ENCODE data around the gene PLCB4.

- no peak for TF ChIP-seq EZH2 (IDR thresholded peaks at IDR 0.05; ENCODE audit: low read length, missing control alignments)
- TF ChIP-seq, protein P1, sequence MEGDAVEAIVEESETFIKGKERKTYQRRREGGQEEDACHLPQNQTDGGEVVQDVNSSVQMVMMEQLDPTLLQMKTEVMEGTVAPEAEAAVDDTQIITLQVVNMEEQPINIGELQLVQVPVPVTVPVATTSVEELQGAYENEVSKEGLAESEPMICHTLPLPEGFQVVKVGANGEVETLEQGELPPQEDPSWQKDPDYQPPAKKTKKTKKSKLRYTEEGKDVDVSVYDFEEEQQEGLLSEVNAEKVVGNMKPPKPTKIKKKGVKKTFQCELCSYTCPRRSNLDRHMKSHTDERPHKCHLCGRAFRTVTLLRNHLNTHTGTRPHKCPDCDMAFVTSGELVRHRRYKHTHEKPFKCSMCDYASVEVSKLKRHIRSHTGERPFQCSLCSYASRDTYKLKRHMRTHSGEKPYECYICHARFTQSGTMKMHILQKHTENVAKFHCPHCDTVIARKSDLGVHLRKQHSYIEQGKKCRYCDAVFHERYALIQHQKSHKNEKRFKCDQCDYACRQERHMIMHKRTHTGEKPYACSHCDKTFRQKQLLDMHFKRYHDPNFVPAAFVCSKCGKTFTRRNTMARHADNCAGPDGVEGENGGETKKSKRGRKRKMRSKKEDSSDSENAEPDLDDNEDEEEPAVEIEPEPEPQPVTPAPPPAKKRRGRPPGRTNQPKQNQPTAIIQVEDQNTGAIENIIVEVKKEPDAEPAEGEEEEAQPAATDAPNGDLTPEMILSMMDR (conservative IDR thresholded peaks at IDR 0.05 in 1 of 2, IDR thresholded peaks at IDR 0.05 in 1 of 2; ENCODE audit: low read depth in 1 of 2, low read length in 2 of 2), result no peak
These were observed 190.0 kb downstream of the PLCB4 start for GRCh38 chr20:9258901-9259300.

Measured in fibroblast of lung (primary cell).